ENCODE results near the gene GPR84.
"Not testable (repeated sequence)": the region's sequence is repeated elsewhere in the genome, so short reads cannot be mapped to it uniquely, and the experiment has no call there.

Gene GPR84

GRCh38 chr12:54356228-54356627 is 8.1 kb downstream of the GPR84 start:
- no peak for DNase-seq (ENCODE audit: low read depth)

GRCh38 chr12:54355104-54355815 is 9.0 kb downstream of the GPR84 start:
- no peak for DNase-seq (ENCODE audit: low read depth)

- DNase-seq (ENCODE audit: low read depth), result not testable (repeated sequence)
These were observed 10.0 kb downstream of the GPR84 start for GRCh38 chr12:54354271-54354670.

DNA sequence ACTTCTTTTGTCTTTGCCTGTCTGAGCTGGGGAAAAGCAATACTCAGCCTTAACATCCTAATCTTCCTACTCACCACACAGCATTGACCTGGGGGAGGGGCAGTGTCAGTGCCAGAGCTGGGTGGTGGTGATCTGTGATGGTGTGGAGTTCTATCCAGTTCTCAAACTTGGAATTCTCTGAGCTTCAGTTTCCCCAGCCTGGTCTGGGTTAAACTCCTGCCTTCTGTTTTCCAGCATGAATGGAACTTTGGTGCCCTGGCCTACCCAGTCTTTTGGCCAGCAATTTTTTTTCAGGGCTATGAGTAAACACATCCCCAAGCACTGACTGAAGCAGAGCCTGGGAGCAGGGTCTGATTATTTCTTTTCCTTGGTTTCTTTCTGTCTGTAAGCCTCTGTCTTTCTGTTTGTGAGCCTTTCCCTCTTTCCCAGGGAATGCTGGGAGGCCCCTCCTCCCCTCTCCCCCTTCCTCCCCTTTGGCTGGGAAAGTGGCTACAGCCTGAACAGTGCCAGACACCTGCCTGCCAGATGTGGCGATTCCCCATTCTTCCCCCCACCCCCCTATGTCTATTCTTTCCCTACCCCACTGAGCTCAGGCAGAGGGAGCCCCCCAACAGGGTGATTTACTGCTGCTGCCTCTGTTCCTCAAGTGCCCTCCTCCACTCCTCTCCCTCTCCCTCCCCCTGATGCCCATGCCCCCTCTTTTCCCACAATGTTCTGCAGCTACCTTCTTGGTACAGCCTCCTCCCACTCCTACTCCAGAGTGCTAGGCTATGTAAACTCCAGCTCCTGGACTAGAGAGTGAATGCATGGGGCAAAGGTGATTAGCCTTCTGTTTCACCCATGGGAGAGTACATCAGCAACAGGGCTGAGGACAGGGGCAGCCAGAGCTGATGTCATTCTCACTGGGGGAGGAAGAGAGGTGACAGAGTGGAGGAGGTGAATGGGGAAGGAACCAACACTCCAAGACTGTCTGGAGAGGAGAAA is 11.1 kb downstream of the GPR84 start:
- peak; percentile 59 for DNase-seq (ENCODE audit: low read depth)

GRCh38 chr12:54352022-54352531 is 12.2 kb downstream of the GPR84 start:
- peak; percentile 65 for DNase-seq (ENCODE audit: low read depth)

GRCh38 chr12:54351341-54351740 is 12.9 kb downstream of the GPR84 start:
- DNase-seq (ENCODE audit: low read depth), result no peak

DNA sequence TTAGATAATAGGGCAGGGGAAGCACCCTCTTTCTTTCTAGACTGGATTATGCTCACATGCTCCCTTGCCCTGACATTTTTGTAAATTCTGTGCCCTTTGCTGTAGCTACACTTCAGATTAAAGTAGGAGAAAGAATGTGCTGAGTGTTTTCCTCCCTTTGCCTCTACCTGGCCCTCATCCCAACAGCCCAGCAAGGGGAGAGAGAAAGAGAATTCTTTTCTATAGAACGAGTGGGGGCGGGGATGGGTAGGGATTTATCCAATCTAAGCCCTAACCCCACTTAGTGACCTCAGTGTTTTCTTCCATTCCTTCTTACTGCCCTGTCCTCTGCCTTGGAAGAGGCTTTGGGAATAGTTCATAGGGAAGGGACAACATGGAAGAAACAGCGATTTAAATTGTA is 13.5 kb downstream of the GPR84 start:
- no peak for DNase-seq (ENCODE audit: low read depth)

DNA sequence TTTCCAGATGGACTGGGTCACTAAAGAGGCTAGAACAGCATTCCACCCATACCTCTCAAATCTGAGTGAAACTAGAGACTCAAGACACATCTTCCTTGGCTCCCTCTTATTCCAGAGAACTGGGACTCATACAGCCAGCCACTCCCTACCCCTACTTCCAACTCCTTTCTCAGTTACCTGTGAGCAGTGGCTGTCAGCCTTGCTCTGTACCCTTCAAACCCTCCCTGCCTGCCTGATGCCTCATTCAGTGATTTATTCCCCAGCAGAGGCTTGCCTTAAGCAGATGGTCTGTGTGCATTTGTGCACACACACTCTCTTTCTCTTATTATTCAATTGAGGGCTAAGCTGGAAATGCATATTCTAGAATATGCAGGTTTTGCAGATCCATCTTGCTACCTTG is 14.6 kb downstream of the GPR84 start:
- no peak for DNase-seq (ENCODE audit: low read depth)

DNA sequence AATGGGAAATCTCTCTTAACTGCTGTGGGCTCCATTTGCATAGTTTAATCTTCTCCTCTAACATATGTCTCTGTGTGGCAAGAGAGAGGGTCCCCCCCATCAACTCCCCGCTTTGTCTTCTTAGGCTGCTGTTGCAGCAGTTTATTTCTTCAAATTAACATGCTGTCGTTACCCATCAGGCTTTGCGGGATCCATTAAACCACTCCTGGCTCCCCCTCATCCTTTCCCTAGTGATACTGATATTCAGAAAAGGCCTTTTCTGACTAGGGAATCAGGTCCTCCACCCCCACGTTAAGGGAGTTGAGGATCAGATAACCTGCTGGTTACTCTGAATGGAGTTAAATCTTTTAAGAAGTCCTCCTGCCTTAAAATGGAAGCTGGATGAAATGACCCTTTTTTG is 15.2 kb downstream of the GPR84 start:
- no peak for DNase-seq (ENCODE audit: low read depth)

DNA sequence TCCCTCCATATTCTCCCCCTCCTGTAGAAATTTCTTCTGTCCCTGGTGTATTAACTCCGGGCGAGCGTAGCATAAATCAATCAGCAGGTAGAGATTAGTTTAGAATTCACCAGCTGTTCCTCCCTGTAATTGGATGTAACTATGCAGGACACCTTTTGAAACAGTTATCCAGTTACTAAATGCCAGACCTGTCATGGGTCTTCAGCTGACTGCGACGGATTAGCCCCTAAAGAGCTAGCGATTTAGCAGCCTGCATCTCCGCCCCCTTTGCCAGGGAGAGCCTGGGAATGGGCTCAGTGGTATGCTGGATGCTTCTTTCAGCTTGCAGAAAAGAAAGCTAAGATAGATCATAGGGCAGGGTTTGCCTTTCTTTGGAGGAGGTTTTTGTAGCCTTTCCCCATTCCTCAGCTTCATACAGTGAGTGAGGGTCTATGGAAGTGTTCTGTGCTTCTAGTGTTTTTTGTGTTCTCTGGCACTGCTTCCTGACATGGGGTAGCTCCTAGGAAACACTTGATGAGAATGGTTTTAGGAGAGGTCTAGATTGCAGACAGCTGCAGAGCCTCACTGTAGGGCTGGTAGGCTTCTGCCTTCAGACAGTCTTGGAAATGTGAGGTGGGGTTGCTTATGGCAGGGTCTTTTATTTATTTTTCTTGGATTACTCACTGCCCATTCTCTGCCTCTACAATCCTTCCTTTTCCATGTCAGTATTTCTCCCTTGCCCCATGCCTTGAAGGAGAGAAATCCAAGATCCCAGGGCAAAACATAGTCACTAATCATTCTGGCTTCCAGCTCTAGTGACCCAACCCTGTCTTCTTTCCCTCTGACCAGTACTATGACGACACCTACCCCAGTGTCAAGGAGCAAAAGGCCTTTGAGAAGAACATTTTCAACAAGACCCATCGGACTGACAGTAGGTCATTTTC is 22.6 kb downstream of the GPR84 start:
- no peak for DNase-seq (ENCODE audit: low read depth)

GRCh38 chr12:54340846-54341245 is 23.4 kb downstream of the GPR84 start:
- no peak for DNase-seq (ENCODE audit: low read depth)

- DNase-seq (ENCODE audit: low read depth), result peak; percentile 16
These were observed 25.5 kb downstream of the GPR84 start for GRCh38 chr12:54338698-54339296.

- peak; percentile 19 for DNase-seq (ENCODE audit: low read depth)
These were observed 26.2 kb downstream of the GPR84 start for GRCh38 chr12:54337854-54338650.

GRCh38 chr12:54337280-54337842 is 26.9 kb downstream of the GPR84 start:
- DNase-seq (ENCODE audit: low read depth), result no peak

DNA sequence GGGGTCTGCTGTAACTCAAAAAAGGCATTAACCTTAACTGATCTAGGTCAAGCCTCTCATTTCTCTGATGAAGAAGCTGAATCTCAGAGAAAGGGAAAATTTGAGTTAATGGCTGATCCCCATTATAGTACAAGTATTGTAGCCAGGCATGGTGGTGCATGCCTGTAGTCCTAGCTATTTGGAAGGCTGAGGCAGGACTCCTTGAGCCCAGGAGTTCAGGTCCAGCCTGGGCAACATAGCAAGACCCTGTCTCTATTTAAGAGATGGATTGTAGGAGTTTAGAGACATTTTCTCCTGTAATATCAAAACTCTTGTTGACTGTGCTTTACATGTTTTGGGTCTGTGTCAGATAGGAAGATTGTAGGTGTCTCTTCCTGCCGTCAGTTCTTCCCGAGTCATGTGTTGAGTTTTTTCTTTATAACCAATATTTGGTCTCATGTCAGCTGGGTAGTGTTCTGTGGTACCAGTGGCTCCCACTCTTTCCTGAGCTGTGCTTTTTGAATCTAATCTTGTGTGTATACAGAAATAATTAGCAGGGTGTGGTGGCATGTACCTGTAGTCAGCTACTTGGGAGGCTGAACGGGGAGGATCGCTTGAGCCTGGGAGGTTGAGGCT is 30.8 kb downstream of the GPR84 start:
- no peak for DNase-seq (ENCODE audit: low read depth)

DNA sequence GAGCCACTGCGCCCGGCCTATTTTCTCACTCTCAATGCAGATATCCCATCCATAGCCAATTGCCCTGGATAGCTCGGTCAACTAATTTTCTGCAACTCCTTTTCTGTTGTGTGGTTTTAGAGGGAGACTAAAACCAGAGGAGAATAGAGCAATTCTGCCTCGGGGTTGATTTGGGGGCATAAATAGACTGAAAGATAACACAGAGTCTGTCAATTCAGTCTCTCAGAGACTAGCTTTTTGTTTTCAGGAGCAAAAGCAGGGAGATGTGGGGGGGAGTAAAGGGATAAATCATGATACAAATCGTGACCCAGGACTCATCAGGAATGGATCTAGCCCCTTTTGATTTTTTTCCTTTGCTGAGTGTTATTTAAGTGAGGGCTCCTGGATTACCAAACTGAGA is 32.8 kb downstream of the GPR84 start:
- no peak for DNase-seq (ENCODE audit: low read depth)

GRCh38 chr12:54330442-54330841 is 33.8 kb downstream of the GPR84 start:
- DNase-seq (ENCODE audit: low read depth), result no peak

GRCh38 chr12:54329759-54330158 is 34.5 kb downstream of the GPR84 start:
- peak; percentile 45 for DNase-seq (ENCODE audit: low read depth)

DNA sequence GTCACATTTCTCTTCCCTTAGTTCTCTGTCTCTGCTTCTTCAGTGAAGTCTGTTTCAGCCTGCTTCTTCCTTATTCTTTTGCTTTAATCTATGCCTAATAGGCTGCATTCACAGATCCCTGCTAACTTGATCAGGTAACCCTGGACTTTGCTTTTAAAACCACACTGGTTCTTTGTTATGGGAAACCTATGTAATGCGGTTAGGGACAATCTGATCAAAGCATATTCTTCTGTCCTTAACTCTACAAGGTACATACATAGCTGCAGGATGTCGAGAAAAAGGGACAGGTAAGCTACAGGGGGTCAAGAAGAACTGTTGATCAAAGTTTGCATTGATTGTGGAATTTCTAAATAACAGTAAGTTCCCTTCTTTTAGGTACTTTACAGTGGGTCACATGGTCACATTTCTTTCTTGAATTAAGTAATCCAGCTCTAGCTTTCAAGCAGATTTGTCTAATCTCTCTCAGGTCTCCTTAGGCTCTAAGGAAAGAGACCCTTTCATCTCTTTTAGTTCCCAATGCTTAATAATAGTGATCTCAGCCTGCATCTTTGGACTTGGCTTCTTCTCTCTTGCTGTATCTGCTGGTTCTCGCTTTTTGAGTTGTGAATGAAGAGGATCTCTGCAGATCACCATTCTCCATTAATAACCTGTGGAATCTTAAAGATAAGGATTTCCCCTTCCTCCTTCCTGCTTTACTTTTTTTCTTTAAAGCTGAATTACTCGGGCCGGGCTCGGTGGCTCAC is 35.5 kb downstream of the GPR84 start:
- peak; percentile 12 for DNase-seq (ENCODE audit: low read depth)

Data from EH (cell line).